HG03432 (cell line): ENCODE data around the gene PKMYT1.

Source experiments
- ATAC-seq: cut with Tn5 transposase; IDR thresholded peaks from one replicate; pipeline ENCODE4 v1.9.1; 2021; ENCODE audit warnings: mild to moderate bottlenecking, moderate library complexity; ENCODE audit not compliant: unreplicated experiment

The PKMYT1 gene

GRCh38 chr16:3019594-3020246, 39.5 kb upstream of the PKMYT1 start:
- ATAC-seq: no peak

- no peak for ATAC-seq
Observed at GRCh38 chr16:3017794-3018506, 37.7 kb upstream of the PKMYT1 start, which contains the start of gene CLDN6. CLDN6 (minus strand) TSS chr16:3018183; CDS start chr16:3016021, 2,162 bp downstream.

DNA sequence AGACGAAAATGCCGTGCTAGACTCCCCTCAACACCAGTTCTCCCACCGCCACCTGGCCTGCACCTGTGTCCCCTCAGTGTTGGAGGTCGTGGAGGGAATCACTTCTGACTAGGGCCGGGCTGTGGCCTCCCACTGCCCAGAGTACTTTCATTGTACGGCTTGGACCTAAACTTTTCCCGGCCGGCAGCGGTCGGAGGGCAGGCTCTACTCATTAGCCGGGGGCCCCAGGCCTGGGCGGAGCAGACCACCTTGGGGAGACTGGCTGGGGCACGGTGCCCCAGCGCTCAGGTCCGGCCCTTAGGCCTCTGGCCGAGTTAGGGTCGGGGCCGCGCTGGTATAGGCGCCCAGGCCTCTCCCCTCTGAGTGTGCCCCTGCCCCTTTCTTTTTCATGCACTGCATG, 37.1 kb upstream of the PKMYT1 start:
- no peak for ATAC-seq

DNA sequence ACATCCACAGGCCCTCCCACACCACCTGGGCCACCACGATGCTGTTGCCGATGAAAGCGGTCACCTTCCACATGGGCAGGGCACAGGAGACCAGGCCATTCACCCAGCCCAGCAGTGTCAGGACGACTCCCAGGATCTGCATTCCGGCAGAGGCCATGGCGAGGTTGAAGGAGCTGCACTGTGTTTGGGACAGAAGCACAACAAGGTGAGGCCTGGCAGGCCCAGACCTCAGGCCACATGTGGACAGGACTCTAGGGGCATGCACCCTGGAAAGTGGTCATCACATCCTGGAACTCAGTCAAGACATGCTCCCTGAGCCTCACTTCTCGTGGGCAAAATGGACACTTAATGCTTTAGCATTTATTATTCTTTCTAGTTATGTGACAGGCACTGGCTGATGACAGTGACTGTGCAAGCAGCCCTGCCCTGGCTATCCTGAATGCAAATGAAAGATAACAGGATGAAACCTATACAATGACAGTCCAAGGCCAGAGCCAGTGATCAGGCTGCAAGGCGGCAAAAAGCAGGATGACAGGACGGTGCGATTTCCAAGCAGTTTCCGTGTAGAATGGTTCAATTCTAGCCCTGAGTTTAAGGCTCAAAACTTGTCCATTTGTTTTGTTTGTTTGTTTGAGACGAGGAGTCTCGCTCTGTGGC, 35.7 kb upstream of the PKMYT1 start:
- ATAC-seq: no peak

DNA sequence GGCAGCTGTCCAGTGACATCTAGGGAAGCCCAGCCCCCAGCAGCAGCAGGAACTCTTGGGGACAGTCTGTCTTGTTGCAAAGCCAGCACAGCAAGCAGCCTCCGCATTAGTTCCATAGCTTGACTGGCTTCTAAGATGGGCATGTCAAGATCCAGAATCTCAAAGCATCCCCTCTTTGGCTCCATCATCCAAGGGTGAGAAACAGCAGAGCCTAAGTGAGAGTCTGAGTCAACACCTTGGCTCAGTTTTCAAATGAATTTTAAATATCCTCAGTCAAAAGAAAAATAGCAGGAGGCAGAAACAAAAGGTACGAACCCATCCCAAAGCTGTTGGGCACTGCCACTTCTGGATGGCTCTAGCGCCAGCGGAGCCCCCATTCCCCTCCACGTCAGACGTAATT, 34.7 kb upstream of the PKMYT1 start:
- ATAC-seq: no peak

DNA sequence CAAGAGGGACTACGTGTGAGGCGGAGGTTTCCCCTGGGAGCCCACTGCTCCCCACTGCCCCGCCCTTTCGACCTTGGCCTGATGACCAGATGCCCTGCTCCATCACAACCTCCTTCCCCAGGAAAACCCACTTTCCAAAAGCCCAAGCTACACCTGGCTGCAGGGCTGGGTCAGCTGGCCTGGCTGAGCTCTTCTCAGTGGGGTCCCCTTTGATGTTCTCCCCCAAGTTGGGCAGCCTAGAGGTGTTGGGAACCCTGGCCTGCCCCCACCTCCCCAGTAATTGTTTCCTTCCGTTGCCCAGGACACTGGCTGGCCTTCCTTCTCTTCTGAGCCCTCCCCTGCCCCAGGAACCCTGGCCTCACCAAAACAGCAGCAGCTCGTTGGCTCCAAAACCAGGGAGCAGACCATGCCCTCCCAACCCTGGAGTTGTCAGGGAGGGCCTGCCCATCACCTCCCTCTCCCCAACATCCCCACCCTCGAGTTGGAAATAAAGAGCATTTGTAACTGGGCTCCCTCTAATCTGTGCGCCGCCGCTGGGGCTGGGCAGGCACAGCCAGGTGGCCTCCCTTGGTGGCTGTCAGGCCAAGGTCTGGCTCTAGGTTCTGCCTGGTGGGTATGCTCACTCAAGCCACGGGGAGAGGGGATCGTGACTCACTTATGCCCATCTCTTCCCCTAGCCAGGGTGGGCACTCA, 33.9 kb upstream of the PKMYT1 start:
- no peak for ATAC-seq

DNA sequence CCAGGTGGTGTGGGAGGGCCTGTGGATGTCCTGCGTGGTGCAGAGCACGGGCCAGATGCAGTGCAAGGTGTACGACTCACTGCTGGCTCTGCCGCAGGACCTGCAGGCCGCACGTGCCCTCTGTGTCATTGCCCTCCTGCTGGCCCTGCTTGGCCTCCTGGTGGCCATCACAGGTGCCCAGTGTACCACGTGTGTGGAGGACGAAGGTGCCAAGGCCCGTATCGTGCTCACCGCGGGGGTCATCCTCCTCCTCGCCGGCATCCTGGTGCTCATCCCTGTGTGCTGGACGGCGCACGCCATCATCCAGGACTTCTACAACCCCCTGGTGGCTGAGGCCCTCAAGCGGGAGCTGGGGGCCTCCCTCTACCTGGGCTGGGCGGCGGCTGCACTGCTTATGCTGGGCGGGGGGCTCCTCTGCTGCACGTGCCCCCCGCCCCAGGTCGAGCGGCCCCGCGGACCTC, 33.3 kb upstream of the PKMYT1 start:
- no peak for ATAC-seq

DNA sequence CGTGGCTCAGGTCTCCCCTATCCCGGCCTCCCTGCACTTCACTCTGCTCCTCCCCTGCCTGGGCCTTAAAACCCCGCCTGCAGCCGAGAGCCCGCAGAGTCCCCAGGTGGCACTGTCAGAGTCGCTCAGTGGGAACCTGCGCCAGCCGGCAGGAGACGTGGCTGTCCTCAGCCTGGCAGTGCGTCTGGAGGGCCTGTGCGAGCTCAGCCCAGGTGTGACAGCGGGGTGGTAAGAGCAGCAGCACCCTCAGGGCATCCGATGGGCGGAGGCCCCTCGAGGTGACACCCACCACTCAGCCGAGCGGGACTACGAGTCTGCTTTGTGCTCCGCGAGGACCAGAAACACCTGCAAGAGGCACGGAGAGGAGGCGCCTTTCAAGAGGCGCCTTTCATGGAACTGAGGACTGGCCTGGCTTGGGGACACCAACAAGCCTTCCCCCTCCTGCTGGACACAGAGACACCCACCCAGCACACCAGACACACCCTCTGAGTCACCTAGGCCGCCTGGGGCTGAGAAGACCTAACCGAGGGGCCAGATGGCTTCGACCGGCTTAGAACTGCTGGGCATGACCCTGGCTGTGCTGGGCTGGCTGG, 32.7 kb upstream of the PKMYT1 start, which contains the start of gene CLDN9:
Gene CLDN9 (plus strand): TSS at position 96 of the 593 bp plus-strand sequence. CDS start 440 bp downstream, at position 536.
- ATAC-seq: no peak

DNA sequence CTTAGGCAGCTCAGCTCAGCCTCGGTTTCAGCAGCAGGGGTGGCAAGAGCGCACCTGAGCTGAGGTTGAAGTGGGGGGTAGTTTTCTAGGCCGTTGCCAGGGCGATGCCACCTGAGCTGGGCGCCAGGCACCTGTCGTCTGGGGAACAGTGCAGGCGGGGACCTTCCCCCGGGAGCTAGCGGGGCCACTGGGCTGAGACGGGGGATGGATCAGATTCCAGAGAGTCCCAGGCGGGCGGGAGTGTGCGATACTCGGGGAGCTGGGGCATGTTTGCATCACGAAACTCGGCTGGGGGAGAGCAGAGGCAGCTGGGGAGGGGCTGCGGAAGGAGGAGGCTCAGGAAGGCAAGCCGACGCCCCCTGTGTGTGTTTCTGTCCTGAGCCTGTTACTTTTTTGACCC, 32.0 kb upstream of the PKMYT1 start:
- no peak for ATAC-seq

DNA sequence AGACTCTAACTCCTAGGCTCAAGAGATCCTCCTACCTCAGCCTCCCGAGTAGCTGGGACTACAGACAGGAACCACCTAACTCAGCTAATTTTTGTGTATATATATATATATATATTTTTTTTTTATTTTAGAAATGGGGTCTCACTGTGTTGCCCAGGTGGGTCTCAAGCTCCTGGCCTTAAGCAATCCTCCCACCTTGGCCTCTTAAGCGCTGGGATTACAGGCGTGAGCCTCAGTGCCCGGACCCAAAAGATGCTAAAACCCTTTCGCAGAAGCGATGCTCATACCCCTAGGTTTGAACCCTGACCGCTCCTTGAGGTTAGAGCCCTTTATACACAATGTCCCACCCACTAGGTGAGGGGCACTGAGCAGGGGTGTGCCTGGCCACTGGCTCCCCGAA, 30.3 kb upstream of the PKMYT1 start:
- ATAC-seq: no peak

GRCh38 chr16:3009568-3010390, 29.5 kb upstream of the PKMYT1 start:
- ATAC-seq: no peak

DNA sequence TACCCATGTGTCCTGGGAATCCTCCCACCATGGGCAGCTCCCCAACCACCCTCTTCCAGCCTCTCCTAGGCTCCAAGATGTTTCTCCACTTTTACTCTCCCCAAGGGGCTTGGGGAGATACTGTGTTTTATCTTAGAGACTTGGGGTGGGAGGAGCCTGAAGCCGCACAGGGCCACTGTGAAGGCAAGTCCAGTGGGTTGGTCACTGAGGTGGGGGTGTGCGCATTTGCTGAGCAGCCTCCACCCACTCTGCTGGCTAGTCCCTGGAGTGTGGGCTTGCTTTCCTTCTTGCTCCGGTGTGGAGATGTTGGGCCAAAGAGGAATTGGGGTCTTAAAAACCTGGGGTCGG, 28.4 kb upstream of the PKMYT1 start:
- no peak for ATAC-seq

GRCh38 chr16:3007957-3008689, 27.9 kb upstream of the PKMYT1 start:
- no peak for ATAC-seq

- no peak for ATAC-seq
Observed at GRCh38 chr16:3007059-3007956, 27.1 kb upstream of the PKMYT1 start.

DNA sequence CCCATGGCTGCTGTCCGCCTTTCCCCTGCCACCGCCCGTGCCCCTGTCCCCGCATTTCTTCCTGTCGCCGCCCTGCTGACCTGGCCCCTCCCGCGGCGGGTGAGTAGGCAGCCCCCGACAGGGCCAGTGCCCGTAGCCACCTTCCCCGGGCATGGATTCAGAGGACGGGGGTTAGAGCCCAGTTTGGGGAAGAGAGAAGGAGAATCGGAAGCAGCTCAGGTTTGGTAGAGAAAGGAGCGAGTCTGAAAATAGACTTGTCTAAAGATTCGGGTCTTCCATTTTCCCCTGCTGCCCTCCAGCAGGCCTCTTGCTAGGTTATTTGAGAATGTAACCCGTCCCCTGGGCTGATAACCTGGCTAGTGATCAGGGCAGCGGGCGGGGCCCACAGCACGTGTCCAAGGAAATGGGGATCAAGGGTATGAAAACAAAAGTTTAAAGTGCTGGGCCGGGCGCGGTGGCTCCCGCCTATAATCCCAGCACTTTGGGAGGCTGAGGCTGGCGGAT, 24.6 kb upstream of the PKMYT1 start:
- no peak for ATAC-seq

GRCh38 chr16:3004319-3004718, 24.1 kb upstream of the PKMYT1 start:
- ATAC-seq: peak; percentile 20

DNA sequence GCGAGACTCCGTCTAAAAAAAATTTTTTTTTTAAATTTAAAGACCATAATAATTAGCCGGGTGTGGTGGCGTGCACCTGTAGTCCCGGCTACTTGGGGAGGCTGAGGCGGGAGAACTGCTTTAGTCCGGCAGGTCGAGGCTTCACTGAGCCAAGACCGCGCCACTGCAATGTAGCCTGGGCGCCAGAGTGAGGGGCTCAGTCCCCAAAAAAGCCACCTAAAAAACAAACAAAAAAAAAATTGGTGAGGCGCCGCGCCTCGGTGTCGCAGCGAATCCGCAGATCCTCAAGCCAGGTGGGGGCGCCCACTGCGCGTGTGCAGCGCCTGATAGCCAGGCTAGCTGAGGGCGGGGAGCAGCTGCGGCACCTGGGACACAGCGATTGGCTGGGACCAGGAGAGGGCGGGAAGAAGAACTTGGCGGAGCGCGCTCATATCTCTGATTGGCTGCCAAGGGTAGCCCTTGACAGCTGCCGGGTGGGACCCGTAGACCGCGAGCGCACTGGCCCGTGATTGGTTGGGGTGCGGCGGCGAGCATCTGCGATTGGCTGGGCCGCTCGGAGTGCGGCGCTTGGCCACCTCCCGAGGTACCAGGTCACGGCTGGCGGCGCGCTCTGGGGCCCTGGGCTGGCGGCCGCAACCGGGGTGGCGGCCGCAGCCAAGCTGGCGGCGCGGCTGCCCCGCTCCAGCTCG, 23.5 kb upstream of the PKMYT1 start:
- peak; percentile 91 for ATAC-seq

GRCh38 chr16:3001316-3001715, 21.1 kb upstream of the PKMYT1 start:
- no peak for ATAC-seq
